ENCODE results near the gene RPL3. TPM values are rescaled to one million over a fixed set of nuclear protein-coding genes. Genes with fewer than 3 reads are reported as not detected.
A peak's percentile ranks its signal among the peaks of the same experiment; 100 is the strongest.
"Not testable (repeated sequence)": the region's sequence is repeated elsewhere in the genome, so short reads cannot be mapped to it uniquely, and the experiment has no call there.

The RPL3 gene
- polyA plus RNA-seq, 2 donors = 1,521 to 2,885 TPM

- H3K4me3 ChIP-seq (ENCODE audit: low read depth in 1 of 2, low read length in 2 of 2) = no peak overlapping the region
- H3K36me3 ChIP-seq (ENCODE audit: control insufficient read depth in 2 of 2, insufficient read depth in 2 of 2, low read length in 1 of 2) = no peaks in the 10 kb centered on the region
- 23 to 25% methylated on average over 15 of the region's 15 CpGs for WGBS, 2 donors
- H3K27ac ChIP-seq (ENCODE audit: low read depth in 2 of 2, low read length in 1 of 2) = no peak overlapping the region
- H3K27me3 ChIP-seq (ENCODE audit: control insufficient read depth in 1 of 2, insufficient read depth in 2 of 2, low read length in 2 of 2) = no peaks in the 10 kb centered on the region
- no peaks in the 10 kb centered on the region for H3K4me1 ChIP-seq (ENCODE audit: control insufficient read depth in 2 of 2, insufficient read depth in 2 of 2, low read length in 1 of 2)
- H3K9me3 ChIP-seq (ENCODE audit: control insufficient read depth in 2 of 2, insufficient read depth in 1 of 2, low read depth in 1 of 2, low read length in 1 of 2) = no peaks in the 10 kb centered on the region
Measured at GRCh38 chr22:39343259-39344045, 24.0 kb upstream of the RPL3 start.

- Histone ChIP-seq H3K27ac (ENCODE audit: low read depth in 2 of 2, low read length in 1 of 2) (no peak overlapping the region), H3K27me3 (ENCODE audit: control insufficient read depth in 1 of 2, insufficient read depth in 2 of 2, low read length in 2 of 2) (no peaks in the 10 kb centered on the region), H3K4me1 (ENCODE audit: control insufficient read depth in 2 of 2, insufficient read depth in 2 of 2, low read length in 1 of 2) (no peaks in the 10 kb centered on the region), H3K36me3 (ENCODE audit: control insufficient read depth in 2 of 2, insufficient read depth in 2 of 2, low read length in 1 of 2) (no peaks in the 10 kb centered on the region), H3K9me3 (ENCODE audit: control insufficient read depth in 2 of 2, insufficient read depth in 1 of 2, low read depth in 1 of 2, low read length in 1 of 2) (no peaks in the 10 kb centered on the region), H3K4me3 (ENCODE audit: low read depth in 1 of 2, low read length in 2 of 2) (no peak overlapping the region)
- 84 to 88% methylated on average over 3 of the region's 3 CpGs for WGBS, 2 donors
Measured at GRCh38 chr22:39341179-39341578, 21.8 kb upstream of the RPL3 start.

GRCh38 chr22:39339775-39340174 lies 20.4 kb upstream of the RPL3 start:
- 73 to 78% methylated on average over 7 of the region's 7 CpGs for WGBS, 2 donors
- not testable (repeated sequence) for H3K27me3 ChIP-seq (ENCODE audit: control insufficient read depth in 1 of 2, insufficient read depth in 2 of 2, low read length in 2 of 2); H3K4me3 ChIP-seq (ENCODE audit: low read depth in 1 of 2, low read length in 2 of 2)

GRCh38 chr22:39336411-39336810 lies 17.0 kb upstream of the RPL3 start:
- 84 to 91% methylated on average over 5 of the region's 5 CpGs for WGBS, 2 donors

More at GRCh38 chr22:39339775-39340174, 20.4 kb upstream of the RPL3 start:
- not testable (repeated sequence) for H3K9me3 ChIP-seq (ENCODE audit: control insufficient read depth in 2 of 2, insufficient read depth in 1 of 2, low read depth in 1 of 2, low read length in 1 of 2); H3K27ac ChIP-seq (ENCODE audit: low read depth in 2 of 2, low read length in 1 of 2); H3K36me3 ChIP-seq (ENCODE audit: control insufficient read depth in 2 of 2, insufficient read depth in 2 of 2, low read length in 1 of 2); H3K4me1 ChIP-seq (ENCODE audit: control insufficient read depth in 2 of 2, insufficient read depth in 2 of 2, low read length in 1 of 2)

GRCh38 chr22:39332441-39333064 lies 13.1 kb upstream of the RPL3 start:
- no peak overlapping the region for H3K27ac ChIP-seq (ENCODE audit: low read depth in 2 of 2, low read length in 1 of 2)
- 42 to 71% methylated on average over 5 of the region's 5 CpGs for WGBS, 2 donors
- no peaks in the 10 kb centered on the region for H3K9me3 ChIP-seq (ENCODE audit: control insufficient read depth in 2 of 2, insufficient read depth in 1 of 2, low read depth in 1 of 2, low read length in 1 of 2)
- no peak overlapping the region for H3K4me3 ChIP-seq (ENCODE audit: low read depth in 1 of 2, low read length in 2 of 2)
- no peaks in the 10 kb centered on the region for H3K36me3 ChIP-seq (ENCODE audit: control insufficient read depth in 2 of 2, insufficient read depth in 2 of 2, low read length in 1 of 2)
- H3K4me1 ChIP-seq (ENCODE audit: control insufficient read depth in 2 of 2, insufficient read depth in 2 of 2, low read length in 1 of 2) = no peaks in the 10 kb centered on the region
- H3K27me3 ChIP-seq (ENCODE audit: control insufficient read depth in 1 of 2, insufficient read depth in 2 of 2, low read length in 2 of 2) = no peaks in the 10 kb centered on the region

More at GRCh38 chr22:39336411-39336810, 17.0 kb upstream of the RPL3 start:
- H3K9me3 ChIP-seq (ENCODE audit: control insufficient read depth in 2 of 2, insufficient read depth in 1 of 2, low read depth in 1 of 2, low read length in 1 of 2) = no peaks in the 10 kb centered on the region
- no peaks in the 10 kb centered on the region for H3K27me3 ChIP-seq (ENCODE audit: control insufficient read depth in 1 of 2, insufficient read depth in 2 of 2, low read length in 2 of 2)
- no peak overlapping the region for H3K4me3 ChIP-seq (ENCODE audit: low read depth in 1 of 2, low read length in 2 of 2)
- no peaks in the 10 kb centered on the region for H3K36me3 ChIP-seq (ENCODE audit: control insufficient read depth in 2 of 2, insufficient read depth in 2 of 2, low read length in 1 of 2)
- H3K27ac ChIP-seq (ENCODE audit: low read depth in 2 of 2, low read length in 1 of 2) = no peak overlapping the region
- H3K4me1 ChIP-seq (ENCODE audit: control insufficient read depth in 2 of 2, insufficient read depth in 2 of 2, low read length in 1 of 2) = no peaks in the 10 kb centered on the region

- WGBS, 2 donors = 94 to 100% methylated on average over 1 of the region's 1 CpG
- not testable (repeated sequence) for H3K36me3 ChIP-seq (ENCODE audit: control insufficient read depth in 2 of 2, insufficient read depth in 2 of 2, low read length in 1 of 2); H3K4me3 ChIP-seq (ENCODE audit: low read depth in 1 of 2, low read length in 2 of 2); H3K4me1 ChIP-seq (ENCODE audit: control insufficient read depth in 2 of 2, insufficient read depth in 2 of 2, low read length in 1 of 2); H3K27ac ChIP-seq (ENCODE audit: low read depth in 2 of 2, low read length in 1 of 2); H3K27me3 ChIP-seq (ENCODE audit: control insufficient read depth in 1 of 2, insufficient read depth in 2 of 2, low read length in 2 of 2); H3K9me3 ChIP-seq (ENCODE audit: control insufficient read depth in 2 of 2, insufficient read depth in 1 of 2, low read depth in 1 of 2, low read length in 1 of 2)
Measured at GRCh38 chr22:39330553-39330952, 11.1 kb upstream of the RPL3 start.

GRCh38 chr22:39327995-39328754 lies 8.8 kb upstream of the RPL3 start:
- Histone ChIP-seq H3K27me3 (ENCODE audit: control insufficient read depth in 1 of 2, insufficient read depth in 2 of 2, low read length in 2 of 2) (no peaks in the 10 kb centered on the region), H3K4me3 (ENCODE audit: low read depth in 1 of 2, low read length in 2 of 2) (no peak overlapping the region), H3K4me1 (ENCODE audit: control insufficient read depth in 2 of 2, insufficient read depth in 2 of 2, low read length in 1 of 2) (no peaks in the 10 kb centered on the region), H3K9me3 (ENCODE audit: control insufficient read depth in 2 of 2, insufficient read depth in 1 of 2, low read depth in 1 of 2, low read length in 1 of 2) (no peaks in the 10 kb centered on the region), H3K36me3 (ENCODE audit: control insufficient read depth in 2 of 2, insufficient read depth in 2 of 2, low read length in 1 of 2) (no peaks in the 10 kb centered on the region), H3K27ac (ENCODE audit: low read depth in 2 of 2, low read length in 1 of 2) (no peak overlapping the region)
- 90 to 95% methylated on average over 18 of the region's 18 CpGs for WGBS, 2 donors

- no peaks in the 10 kb centered on the region for H3K36me3 ChIP-seq (ENCODE audit: control insufficient read depth in 2 of 2, insufficient read depth in 2 of 2, low read length in 1 of 2)
- no peaks in the 10 kb centered on the region for H3K9me3 ChIP-seq (ENCODE audit: control insufficient read depth in 2 of 2, insufficient read depth in 1 of 2, low read depth in 1 of 2, low read length in 1 of 2)
- WGBS, 2 donors = 62 to 68% methylated on average over 2 of the region's 2 CpGs
Measured at GRCh38 chr22:39325392-39325932, 6.0 kb upstream of the RPL3 start.

GRCh38 chr22:39320616-39321029 lies 1.2 kb upstream of the RPL3 start:
- H3K4me3 ChIP-seq (ENCODE audit: low read depth in 1 of 2, low read length in 2 of 2) = not testable (repeated sequence)
- WGBS, 2 donors = 86 to 93% methylated on average over 24 of the region's 24 CpGs
- H3K27ac ChIP-seq (ENCODE audit: low read depth in 2 of 2, low read length in 1 of 2) = peak overlapping the region; percentile 3 to 95

More at GRCh38 chr22:39325392-39325932, 6.0 kb upstream of the RPL3 start:
- H3K4me1 ChIP-seq (ENCODE audit: control insufficient read depth in 2 of 2, insufficient read depth in 2 of 2, low read length in 1 of 2) = peaks cover 0 to 2% of the 10 kb centered on the region in 2 donors
- H3K4me3 ChIP-seq (ENCODE audit: low read depth in 1 of 2, low read length in 2 of 2) = no peak overlapping the region
- H3K27ac ChIP-seq (ENCODE audit: low read depth in 2 of 2, low read length in 1 of 2) = no peak overlapping the region
- H3K27me3 ChIP-seq (ENCODE audit: control insufficient read depth in 1 of 2, insufficient read depth in 2 of 2, low read length in 2 of 2) = no peaks in the 10 kb centered on the region

More at GRCh38 chr22:39320616-39321029, 1.2 kb upstream of the RPL3 start:
- H3K9me3 ChIP-seq (ENCODE audit: control insufficient read depth in 2 of 2, insufficient read depth in 1 of 2, low read depth in 1 of 2, low read length in 1 of 2); H3K27me3 ChIP-seq (ENCODE audit: control insufficient read depth in 1 of 2, insufficient read depth in 2 of 2, low read length in 2 of 2): not testable (repeated sequence)
- H3K4me1 ChIP-seq (ENCODE audit: control insufficient read depth in 2 of 2, insufficient read depth in 2 of 2, low read length in 1 of 2) = peaks cover 0 to 10% of the 10 kb centered on the region in 2 donors
- peaks cover 12 to 18% of the 10 kb centered on the region in 2 donors for H3K36me3 ChIP-seq (ENCODE audit: control insufficient read depth in 2 of 2, insufficient read depth in 2 of 2, low read length in 1 of 2)
